ENCODE results near the gene ZNF561. TPM values are rescaled to one million over a fixed set of nuclear protein-coding genes. Genes with fewer than 3 reads are reported as not detected.

ZNF561 gene
- polyA plus RNA-seq, 2 of the 4 experiments (the other 2 are of a cell fraction): 18.0 to 22.0 TPM

DNA sequence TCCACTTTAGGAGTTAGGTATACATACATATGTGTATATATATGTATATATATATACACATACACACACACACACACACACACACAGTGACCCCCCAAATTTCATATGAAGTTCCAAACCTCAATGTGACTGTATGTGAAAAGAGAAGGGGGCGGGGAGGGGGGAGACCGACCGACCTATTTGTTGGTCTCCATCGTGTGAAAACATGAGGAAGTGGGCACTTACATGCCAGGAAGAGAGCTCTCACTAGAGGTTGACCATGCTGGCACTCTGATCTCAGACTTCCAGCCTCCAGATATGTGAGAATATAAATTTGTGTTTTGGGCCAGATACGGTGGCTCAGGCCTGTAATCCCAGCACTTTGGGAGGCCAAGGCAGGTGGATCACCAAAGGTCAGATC is 29.3 kb upstream of the ZNF561 start (continued):
- TF ChIP-seq FOXS1 (CRISPR knock-in tag; IDR thresholded peaks at IDR 0.05) (no peak), ZC3H11A (IDR thresholded peaks at IDR 0.05) (no peak), POLR2A (IDR thresholded peaks at IDR 0.05; ENCODE audit: low read length) (no peak), NFE2L2 (conservative IDR thresholded peaks at IDR 0.05; ENCODE audit: low read length) (no peak), TP53 (CRISPR knock-in tag; IDR thresholded peaks at IDR 0.05) (no peak)

DNA sequence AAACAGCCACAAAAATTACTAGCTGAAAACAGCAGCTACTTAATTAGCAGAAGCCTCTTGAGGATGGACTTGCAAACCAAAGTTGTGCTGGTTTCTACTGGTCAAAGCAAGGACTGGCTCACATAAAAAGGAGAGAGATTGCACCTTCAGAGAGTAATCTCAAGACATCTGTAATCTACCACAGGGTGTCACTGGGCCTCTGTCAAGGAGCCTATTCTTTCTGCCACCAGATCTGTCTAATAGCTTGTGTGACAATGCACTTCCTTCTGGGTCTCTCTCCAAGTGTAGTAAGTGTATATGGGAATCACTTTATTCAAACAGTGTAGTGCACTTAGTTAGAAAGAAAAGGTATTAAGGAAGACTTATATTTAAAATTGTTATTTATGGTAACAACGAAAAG is 24.4 kb upstream of the ZNF561 start:
- no peak for ATAC-seq
- Histone ChIP-seq H3K27ac (no peak overlapping the region), H3K4me3 (no peak overlapping the region), H3K9me3 (peaks cover 63% of the 10 kb centered on the region), H3K4me2 (no peak overlapping the region), H3K4me1 (no peaks in the 10 kb centered on the region)
- WGBS (ENCODE audit: missing lambda C conversion rate): 91% methylated on average over 1 of the region's 1 CpG
- TF ChIP-seq BHLHE40 (IDR thresholded peaks at IDR 0.05; ENCODE audit: low read depth, low read length) (no peak), SMC3 (IDR thresholded peaks at IDR 0.05) (no peak), TFCP2L1 (CRISPR knock-in tag; IDR thresholded peaks at IDR 0.05) (no peak), EHF (CRISPR knock-in tag; IDR thresholded peaks at IDR 0.05) (no peak), CEBPB (IDR thresholded peaks at IDR 0.05) (no peak), KDM1A (IDR thresholded peaks at IDR 0.05; ENCODE audit: low read depth) (no peak), GATA3 (IDR thresholded peaks at IDR 0.05; ENCODE audit: borderline replicate concordance) (no peak), CHD4 (IDR thresholded peaks at IDR 0.05; ENCODE audit: borderline replicate concordance) (no peak)
- TF ChIP-seq, protein P1, sequence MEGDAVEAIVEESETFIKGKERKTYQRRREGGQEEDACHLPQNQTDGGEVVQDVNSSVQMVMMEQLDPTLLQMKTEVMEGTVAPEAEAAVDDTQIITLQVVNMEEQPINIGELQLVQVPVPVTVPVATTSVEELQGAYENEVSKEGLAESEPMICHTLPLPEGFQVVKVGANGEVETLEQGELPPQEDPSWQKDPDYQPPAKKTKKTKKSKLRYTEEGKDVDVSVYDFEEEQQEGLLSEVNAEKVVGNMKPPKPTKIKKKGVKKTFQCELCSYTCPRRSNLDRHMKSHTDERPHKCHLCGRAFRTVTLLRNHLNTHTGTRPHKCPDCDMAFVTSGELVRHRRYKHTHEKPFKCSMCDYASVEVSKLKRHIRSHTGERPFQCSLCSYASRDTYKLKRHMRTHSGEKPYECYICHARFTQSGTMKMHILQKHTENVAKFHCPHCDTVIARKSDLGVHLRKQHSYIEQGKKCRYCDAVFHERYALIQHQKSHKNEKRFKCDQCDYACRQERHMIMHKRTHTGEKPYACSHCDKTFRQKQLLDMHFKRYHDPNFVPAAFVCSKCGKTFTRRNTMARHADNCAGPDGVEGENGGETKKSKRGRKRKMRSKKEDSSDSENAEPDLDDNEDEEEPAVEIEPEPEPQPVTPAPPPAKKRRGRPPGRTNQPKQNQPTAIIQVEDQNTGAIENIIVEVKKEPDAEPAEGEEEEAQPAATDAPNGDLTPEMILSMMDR (IDR thresholded peaks at IDR 0.05): no peak
- no peak for DNase-seq (ENCODE audit: low read depth in 1 of 2, low spot score in 1 of 2)
- FAIRE-seq: no peak
- ChIA-PET POLR2A (no interaction called here), CTCF (interaction anchor here (0.9 kb wide), 1 partner anchor 12 kb away, joined by 3 read pairs; no protein-coding TSS in a partner anchor)

DNA sequence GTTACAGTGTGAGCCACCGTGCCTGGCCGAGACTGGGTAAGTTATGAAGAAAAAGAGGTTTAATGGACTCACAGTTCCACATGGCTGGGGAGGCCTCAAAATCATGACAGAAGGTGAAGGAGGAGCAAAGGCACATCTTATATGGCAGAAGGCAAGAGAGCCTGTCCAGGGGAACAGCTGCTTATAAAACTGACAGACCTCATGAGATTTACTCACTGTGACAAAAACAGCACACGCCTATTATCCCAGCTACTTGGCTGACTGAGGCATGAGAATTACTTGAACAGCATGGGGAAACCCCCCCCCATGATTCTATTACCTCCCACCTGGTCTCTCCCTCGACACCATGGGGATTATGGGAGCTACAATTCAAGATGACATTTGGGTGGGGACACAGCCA is 23.4 kb upstream of the ZNF561 start:
- no peak for FAIRE-seq
- no peak for ATAC-seq
- H3K9me3 ChIP-seq: peaks cover 55% of the 10 kb centered on the region
- POLR2A ChIA-PET: interaction anchor here (0.7 kb wide), 1 partner anchor 212 kb away, joined by 3 read pairs; no protein-coding TSS in a partner anchor
- no peak overlapping the region for H3K4me3 ChIP-seq
- H3K4me1 ChIP-seq: no peaks in the 10 kb centered on the region
- WGBS (ENCODE audit: missing lambda C conversion rate): 87% methylated on average over 4 of the region's 4 CpGs
- CTCF ChIA-PET: no interaction called here
- H3K4me2 ChIP-seq: no peak overlapping the region
- no peak for DNase-seq (ENCODE audit: low read depth in 1 of 2, low spot score in 1 of 2)
- TF ChIP-seq MYC (IDR thresholded peaks at IDR 0.05; ENCODE audit: borderline replicate concordance, low read length) (no peak), POLR2AphosphoS2 (conservative IDR thresholded peaks at IDR 0.05; ENCODE audit: low read length) (no peak), ZSCAN20 (CRISPR knock-in tag; IDR thresholded peaks at IDR 0.05) (no peak), RNF2 (IDR thresholded peaks at IDR 0.05; ENCODE audit: borderline replicate concordance, low read depth) (no peak)
- no peak overlapping the region for H3K27ac ChIP-seq

DNA sequence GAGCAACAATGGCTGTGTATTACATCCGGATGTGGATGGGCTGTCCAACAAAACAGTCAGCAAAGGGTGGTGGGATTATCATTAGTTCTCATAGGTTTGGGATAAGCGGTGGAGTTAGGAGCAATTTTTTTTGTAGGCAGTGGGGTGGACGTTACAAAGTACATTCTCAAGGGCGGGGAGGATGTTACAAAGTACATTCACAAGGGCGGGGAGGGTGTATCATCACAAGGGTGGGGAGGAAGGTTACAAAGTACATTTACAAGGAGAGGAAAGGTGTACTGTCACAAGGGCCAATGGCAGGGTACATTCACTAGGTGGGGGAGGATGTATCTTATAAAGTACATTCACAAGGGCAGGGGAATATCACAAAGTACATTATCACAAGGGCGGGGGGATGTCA is 20.8 kb upstream of the ZNF561 start:
- DNase-seq (ENCODE audit: low read depth in 1 of 2, low spot score in 1 of 2) (no peak), FAIRE-seq (no peak), ATAC-seq (no peak)
- Histone ChIP-seq H3K4me1 (no peaks in the 10 kb centered on the region), H3K9me3 (peaks cover 32% of the 10 kb centered on the region; the same call in 2 of the 3 replicates), H3K27ac (no peak overlapping the region), H3K4me2 (no peak overlapping the region), H3K4me3 (no peak overlapping the region)
- WGBS (ENCODE audit: missing lambda C conversion rate): 90% methylated on average over 6 of the region's 6 CpGs
- POLR2A ChIA-PET: no interaction called here
- TF ChIP-seq FOSL2 (IDR thresholded peaks at IDR 0.05): no peak
- no peak for TF ChIP-seq FOSL2 (CRISPR knock-in tag; IDR thresholded peaks at IDR 0.05)
- TF ChIP-seq TP53 (CRISPR knock-in tag; IDR thresholded peaks at IDR 0.05): no peak
- TF ChIP-seq CHD2 (IDR thresholded peaks at IDR 0.05; ENCODE audit: low read length, partially characterized antibody): no peak
- TF ChIP-seq, protein P2, sequence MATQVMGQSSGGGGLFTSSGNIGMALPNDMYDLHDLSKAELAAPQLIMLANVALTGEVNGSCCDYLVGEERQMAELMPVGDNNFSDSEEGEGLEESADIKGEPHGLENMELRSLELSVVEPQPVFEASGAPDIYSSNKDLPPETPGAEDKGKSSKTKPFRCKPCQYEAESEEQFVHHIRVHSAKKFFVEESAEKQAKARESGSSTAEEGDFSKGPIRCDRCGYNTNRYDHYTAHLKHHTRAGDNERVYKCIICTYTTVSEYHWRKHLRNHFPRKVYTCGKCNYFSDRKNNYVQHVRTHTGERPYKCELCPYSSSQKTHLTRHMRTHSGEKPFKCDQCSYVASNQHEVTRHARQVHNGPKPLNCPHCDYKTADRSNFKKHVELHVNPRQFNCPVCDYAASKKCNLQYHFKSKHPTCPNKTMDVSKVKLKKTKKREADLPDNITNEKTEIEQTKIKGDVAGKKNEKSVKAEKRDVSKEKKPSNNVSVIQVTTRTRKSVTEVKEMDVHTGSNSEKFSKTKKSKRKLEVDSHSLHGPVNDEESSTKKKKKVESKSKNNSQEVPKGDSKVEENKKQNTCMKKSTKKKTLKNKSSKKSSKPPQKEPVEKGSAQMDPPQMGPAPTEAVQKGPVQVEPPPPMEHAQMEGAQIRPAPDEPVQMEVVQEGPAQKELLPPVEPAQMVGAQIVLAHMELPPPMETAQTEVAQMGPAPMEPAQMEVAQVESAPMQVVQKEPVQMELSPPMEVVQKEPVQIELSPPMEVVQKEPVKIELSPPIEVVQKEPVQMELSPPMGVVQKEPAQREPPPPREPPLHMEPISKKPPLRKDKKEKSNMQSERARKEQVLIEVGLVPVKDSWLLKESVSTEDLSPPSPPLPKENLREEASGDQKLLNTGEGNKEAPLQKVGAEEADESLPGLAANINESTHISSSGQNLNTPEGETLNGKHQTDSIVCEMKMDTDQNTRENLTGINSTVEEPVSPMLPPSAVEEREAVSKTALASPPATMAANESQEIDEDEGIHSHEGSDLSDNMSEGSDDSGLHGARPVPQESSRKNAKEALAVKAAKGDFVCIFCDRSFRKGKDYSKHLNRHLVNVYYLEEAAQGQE (IDR thresholded peaks at IDR 0.05): no peak
- no peak for TF ChIP-seq PHF8 (IDR thresholded peaks at IDR 0.05; ENCODE audit: borderline replicate concordance, low read depth)
- no peak for TF ChIP-seq EP300 (IDR thresholded peaks at IDR 0.05)
- TF ChIP-seq MAZ (IDR thresholded peaks at IDR 0.05; ENCODE audit: borderline replicate concordance, low read depth, low read length): no peak
- no peak for TF ChIP-seq SMC3 (IDR thresholded peaks at IDR 0.05)
- no peak for TF ChIP-seq ZNF302 (CRISPR knock-in tag; IDR thresholded peaks at IDR 0.05)
- CTCF ChIA-PET: no interaction called here

Data from A549 (cell line).